NCI-H1694 treated with DMSO at 0.1 percent for 48 hours (cell line): Measurements from ENCODE around the gene DCLRE1A.
"Not testable (repeated sequence)": the region's sequence is repeated elsewhere in the genome, so short reads cannot be mapped to it uniquely, and the experiment has no call there.

Experiments
- DNase-seq: peaks from one replicate; lab custom pipeline; 2025; lab: John Stamatoyannopoulos, UW

Gene DCLRE1A

GRCh38 chr10:113858541-113858940 is 4.7 kb upstream of the DCLRE1A start:
- DNase-seq: no peak

- no peak for DNase-seq
Observed at GRCh38 chr10:113857210-113857609, 3.3 kb upstream of the DCLRE1A start.

- no peak for DNase-seq
Observed at GRCh38 chr10:113856563-113856962, 2.7 kb upstream of the DCLRE1A start.

- no peak for DNase-seq
Observed at GRCh38 chr10:113854761-113855588, 1.1 kb upstream of the DCLRE1A start.

- no peak for DNase-seq
Observed at GRCh38 chr10:113853578-113854012, 287 bp downstream of the DCLRE1A start.

- DNase-seq: no peak
Observed at GRCh38 chr10:113849946-113850345, 3.9 kb downstream of the DCLRE1A start.

GRCh38 chr10:113849140-113849803 is 4.6 kb downstream of the DCLRE1A start:
- no peak for DNase-seq

- no peak for DNase-seq
Observed at GRCh38 chr10:113846036-113846435, 7.8 kb downstream of the DCLRE1A start.

- no peak for DNase-seq
Observed at GRCh38 chr10:113843972-113844485, 9.9 kb downstream of the DCLRE1A start.

- DNase-seq: no peak
Observed at GRCh38 chr10:113842171-113842570, 11.7 kb downstream of the DCLRE1A start.

GRCh38 chr10:113828567-113828966 is 25.3 kb downstream of the DCLRE1A start:
- DNase-seq: not testable (repeated sequence)

- DNase-seq: no peak
Observed at GRCh38 chr10:113825791-113826190, 28.1 kb downstream of the DCLRE1A start.

GRCh38 chr10:113823389-113823788 is 30.5 kb downstream of the DCLRE1A start:
- DNase-seq: no peak

- no peak for DNase-seq
Observed at GRCh38 chr10:113822174-113822573, 31.7 kb downstream of the DCLRE1A start.

- DNase-seq: not testable (repeated sequence)
Observed at GRCh38 chr10:113821306-113821705, 32.6 kb downstream of the DCLRE1A start.

GRCh38 chr10:113820507-113820906 is 33.4 kb downstream of the DCLRE1A start:
- no peak for DNase-seq

- no peak for DNase-seq
Observed at GRCh38 chr10:113819989-113820388, 33.9 kb downstream of the DCLRE1A start.

- not testable (repeated sequence) for DNase-seq
Observed at GRCh38 chr10:113814700-113815099, 39.2 kb downstream of the DCLRE1A start.

- no peak for DNase-seq
Observed at GRCh38 chr10:113808168-113808567, 45.7 kb downstream of the DCLRE1A start.

- no peak for DNase-seq
Observed at GRCh38 chr10:113806503-113806902, 47.4 kb downstream of the DCLRE1A start.

GRCh38 chr10:113802997-113803396 is 50.9 kb downstream of the DCLRE1A start:
- DNase-seq: no peak

- no peak for DNase-seq
Observed at GRCh38 chr10:113801569-113801968, 52.3 kb downstream of the DCLRE1A start.

- DNase-seq: no peak
Observed at GRCh38 chr10:113791691-113792090, 62.2 kb downstream of the DCLRE1A start.
